ENCODE data around the gene CAMK1.
"Not testable (repeated sequence)": the region's sequence is repeated elsewhere in the genome, so short reads cannot be mapped to it uniquely, and the experiment has no call there.

The CAMK1 gene

GRCh38 chr3:9776896-9777693 lies 7.3 kb upstream of the CAMK1 start:
- no peak for DNase-seq (ENCODE audit: low spot score)

DNA sequence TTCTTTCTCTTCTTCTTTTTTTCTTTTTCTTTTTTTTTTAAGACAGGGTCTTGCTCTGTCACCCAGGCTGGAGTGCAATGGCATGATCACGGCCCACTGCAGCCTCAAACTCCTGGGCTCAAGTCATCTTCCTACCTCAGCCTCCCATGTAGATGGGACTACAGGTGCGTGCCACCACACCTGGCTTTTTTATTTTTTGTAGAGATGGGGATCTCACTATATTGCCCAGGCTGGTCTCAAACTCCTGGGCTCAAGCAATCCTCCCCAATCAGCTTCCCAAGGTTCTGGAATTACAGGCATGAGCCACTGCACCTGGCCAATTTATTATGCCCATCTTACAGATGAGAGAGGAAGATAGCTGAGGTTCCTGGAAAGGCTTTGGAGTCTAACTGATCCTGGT lies 1.3 kb upstream of the CAMK1 start:
- not testable (repeated sequence) for DNase-seq (ENCODE audit: low spot score)

- no peak for DNase-seq (ENCODE audit: low spot score)
Measured at GRCh38 chr3:9770276-9770812, 597 bp upstream of the CAMK1 start.

- no peak for DNase-seq (ENCODE audit: low spot score)
Measured at GRCh38 chr3:9769012-9769411, 735 bp downstream of the CAMK1 start.

DNA sequence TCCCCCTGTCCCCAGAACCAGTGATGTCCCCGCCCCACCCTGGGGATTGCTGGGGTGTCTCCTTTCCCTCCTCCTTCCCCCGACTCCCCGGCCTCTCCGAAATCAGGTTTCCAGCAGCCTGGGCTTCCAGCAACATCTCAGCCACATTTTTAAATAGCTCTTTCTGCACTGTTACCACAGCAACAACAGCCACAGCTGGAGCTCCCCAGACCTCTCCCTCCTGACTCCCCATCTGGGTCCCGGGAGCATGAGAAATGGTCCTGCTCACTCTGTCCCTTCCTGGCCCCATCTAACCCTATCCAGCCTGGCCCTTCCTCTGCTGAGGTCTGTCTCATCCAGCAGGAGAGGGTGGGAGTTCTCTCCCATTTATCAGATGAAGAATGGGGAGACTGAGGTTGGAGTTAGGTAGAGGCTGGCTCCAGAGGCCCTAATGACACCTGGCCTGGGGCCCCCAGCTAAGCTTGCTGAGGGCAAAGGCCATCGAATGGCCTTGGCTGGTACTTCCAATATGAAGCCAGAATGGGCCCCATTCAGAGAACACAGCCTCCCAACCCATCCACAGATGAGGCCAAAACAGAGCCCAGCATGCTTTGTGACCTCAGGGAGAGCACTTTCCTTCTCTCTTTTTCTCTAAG lies 1.5 kb downstream of the CAMK1 start:
- no peak for DNase-seq (ENCODE audit: low spot score)

DNA sequence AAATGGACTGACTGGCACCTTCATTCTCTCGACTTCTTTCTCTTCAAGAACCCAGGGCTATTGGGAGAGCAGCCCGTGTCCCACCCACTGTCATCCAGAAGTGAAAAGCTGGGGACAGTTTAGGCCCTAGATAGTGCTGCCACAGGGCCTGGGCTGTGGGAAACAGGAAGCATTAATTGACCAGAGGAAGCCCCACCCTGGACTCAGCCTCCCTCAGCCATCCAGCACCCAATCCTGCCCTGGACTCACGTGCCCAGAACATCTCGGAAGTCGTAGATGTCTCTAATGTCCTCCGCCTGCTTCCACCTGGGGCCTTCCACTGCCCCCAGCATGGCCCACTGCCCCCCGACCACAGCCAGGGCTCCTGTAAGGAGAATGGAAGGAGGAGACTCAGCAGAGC lies 2.3 kb downstream of the CAMK1 start:
- no peak for DNase-seq (ENCODE audit: low spot score)

DNA sequence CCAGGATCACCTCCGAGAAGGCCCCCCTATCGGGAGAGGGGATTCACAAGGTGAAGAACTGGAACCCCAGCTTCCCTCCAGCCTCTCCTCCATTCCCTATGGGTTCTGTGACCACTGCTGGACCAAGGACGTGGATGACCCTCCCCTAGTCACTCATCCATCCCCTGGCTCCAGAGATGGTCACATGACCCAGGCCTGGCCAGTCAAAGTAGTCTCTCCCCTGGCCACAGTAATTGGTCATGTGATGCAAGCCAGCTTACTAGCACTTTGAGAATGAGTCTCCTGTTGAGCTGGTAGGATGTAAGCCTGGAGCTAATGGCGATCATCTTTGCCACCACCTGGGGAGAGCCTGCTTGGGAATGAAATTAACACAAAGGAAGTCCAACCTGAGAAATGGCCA lies 3.9 kb downstream of the CAMK1 start:
- DNase-seq (ENCODE audit: low spot score): no peak

GRCh38 chr3:9762871-9763270 lies 6.9 kb downstream of the CAMK1 start:
- no peak for DNase-seq (ENCODE audit: low spot score)

DNA sequence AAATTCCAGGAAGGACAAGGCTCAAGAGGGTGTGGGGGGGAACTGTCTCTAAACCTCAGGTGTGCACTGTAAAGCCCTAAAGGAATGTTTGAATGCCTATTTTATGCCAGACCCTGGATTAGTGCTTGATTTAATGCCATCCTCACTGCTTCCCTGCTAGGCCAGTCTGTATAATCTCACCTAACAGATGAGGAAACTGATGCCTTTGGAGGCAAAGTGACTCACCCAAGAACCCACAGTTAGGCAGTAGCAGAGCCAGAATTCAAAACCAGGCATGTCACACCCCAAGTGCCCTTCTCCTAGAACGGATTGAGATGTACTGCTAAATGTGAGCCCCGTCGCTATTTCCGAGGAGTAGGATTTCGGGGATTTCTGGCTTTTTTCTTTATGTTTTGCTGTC lies 7.8 kb downstream of the CAMK1 start:
- no peak for DNase-seq (ENCODE audit: low spot score)

GRCh38 chr3:9760779-9761505 lies 8.8 kb downstream of the CAMK1 start:
- no peak for DNase-seq (ENCODE audit: low spot score)

DNA sequence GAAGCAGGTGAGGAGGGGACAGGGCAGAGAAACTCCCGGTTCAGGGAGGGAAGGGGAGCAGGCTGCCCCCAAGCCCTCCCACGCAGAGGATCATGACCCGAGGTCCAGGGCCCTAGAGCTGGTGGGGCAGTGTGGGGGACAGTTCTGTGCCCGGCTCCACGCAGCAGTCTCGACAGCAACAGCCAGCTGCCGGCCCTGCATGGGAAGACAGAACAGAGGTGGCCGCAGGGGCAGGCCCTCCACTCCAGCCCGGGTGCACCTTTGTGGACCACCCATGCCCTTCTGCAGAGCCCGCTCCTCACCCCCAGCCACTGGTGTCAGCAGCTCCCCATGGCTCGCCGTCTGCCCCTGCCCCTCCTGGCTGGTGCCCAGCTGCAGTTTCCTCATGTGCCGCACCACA lies 12.3 kb downstream of the CAMK1 start:
- DNase-seq (ENCODE audit: low spot score): no peak

DNA sequence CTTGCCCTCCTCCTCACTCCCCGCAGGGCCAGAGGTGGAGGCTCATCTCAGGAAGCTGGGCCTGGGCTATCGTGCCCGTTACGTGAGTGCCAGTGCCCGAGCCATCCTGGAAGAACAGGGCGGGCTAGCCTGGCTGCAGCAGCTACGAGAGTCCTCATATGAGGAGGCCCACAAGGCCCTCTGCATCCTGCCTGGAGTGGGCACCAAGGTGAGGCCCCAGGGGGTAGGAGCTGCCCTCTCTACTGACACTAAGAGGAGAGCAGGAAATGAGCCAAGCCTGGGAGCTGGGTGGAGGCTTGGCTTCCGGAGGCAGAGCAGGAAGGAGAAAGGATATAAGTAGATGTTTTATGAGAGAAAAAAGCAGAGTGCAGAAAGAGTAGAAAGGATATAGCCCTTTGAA lies 15.1 kb downstream of the CAMK1 start:
- DNase-seq (ENCODE audit: low spot score): no peak

- no peak for DNase-seq (ENCODE audit: low spot score)
Measured at GRCh38 chr3:9750556-9751411, 19.0 kb downstream of the CAMK1 start.

DNA sequence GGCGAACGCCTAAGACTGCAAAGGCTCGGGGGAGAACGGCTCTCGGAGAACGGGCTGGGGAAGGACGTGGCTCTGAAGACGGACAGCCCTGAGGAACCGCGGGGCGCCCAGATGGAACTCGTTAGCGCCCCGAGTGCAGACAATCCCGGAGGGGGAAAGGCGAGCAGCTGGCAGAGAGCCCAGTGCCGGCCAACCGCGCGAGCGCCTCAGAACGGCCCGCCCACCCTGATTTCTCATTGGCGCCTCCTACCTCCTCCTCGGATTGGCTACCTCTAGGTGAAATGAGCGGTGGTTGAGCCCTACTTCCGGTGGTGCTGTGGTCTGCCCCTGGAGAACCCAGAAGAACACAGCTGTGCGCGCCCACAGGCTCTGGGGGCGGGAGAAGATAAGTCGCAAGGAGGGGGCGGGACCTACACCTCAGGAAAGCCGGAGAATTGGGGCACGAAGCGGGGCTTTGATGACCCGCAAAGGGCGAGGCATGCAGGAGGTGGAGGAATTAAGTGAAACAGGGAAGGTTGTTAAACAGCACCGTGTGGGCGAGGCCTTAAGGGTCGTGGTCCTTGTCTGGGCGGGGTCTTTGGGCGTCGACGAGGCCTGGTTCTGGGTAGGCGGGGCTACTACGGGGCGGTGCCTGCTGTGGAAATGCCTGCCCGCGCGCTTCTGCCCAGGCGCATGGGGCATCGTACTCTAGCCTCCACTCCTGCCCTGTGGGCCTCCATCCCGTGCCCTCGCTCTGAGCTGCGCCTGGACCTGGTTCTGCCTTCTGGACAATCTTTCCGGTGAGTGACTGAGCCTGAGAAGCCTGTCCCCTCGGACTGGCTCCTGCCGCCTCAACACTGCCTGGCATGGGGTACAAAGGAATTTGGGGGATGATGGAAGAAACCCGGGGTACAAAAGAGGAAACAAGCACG lies 19.8 kb downstream of the CAMK1 start, which contains the start of gene OGG1:
TSS of gene OGG1 (plus strand) at position 308 of the 911 bp plus-strand sequence. CDS start at position 643, 335 bp downstream.
- peak; percentile 97 for DNase-seq (ENCODE audit: low spot score)

DNA sequence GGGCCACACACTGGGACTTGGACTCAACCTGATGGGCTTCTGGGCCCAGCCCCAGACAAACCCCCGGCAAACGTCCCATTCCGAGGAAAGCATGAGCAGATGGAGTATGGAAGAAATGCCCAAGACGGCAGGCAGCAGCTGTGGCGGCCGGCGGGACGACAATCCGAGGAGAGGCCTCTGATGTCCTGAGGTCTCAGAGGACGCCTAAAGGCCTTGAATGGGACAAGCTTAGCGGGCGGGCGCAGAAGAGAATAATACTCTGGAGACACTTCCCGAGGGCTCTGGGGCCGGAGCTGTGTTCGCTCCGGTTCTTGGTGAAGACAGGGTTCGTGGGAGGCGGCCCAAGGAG lies 20.5 kb downstream of the CAMK1 start:
- DNase-seq (ENCODE audit: low spot score): no peak

GRCh38 chr3:9748031-9748430 lies 21.7 kb downstream of the CAMK1 start:
- no peak for DNase-seq (ENCODE audit: low spot score)

DNA sequence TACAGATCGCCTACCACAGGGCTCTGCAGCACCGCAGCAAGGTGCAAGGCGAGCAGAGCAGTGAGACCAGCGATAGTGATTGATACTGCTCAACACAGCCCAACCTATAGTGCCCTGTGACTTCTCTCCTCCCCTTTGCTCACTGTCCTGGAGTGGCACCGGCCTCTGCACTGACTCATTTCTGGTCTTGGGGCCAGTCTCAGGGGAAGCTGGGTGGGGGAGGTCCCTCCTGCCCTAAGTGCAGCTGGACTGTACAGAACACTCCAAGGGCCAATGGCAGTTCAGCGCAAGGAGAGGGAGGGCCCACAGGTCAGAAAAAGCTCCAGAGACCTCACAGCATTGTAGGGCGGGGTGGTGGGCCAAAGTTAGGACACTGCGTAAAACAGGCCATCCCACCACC lies 22.5 kb downstream of the CAMK1 start:
- DNase-seq (ENCODE audit: low spot score): no peak

DNA sequence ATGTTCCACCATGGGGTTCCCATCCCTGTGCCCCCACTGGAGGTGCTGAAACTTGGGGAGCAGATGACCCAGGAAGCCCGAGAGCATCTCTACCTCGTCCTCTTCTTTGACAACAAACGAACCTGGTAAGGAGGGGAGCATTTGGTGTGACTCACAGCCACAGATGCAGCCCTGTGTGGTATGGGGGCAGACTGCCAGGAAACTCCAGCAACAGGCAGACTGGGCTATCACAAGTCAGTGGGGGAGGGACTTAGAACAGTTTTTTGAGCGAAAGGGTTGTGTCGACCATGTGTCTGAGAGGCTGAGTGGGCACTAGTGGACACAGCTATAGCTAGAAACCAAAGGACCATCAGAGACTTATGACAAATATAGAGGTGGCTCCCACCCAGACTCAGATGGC lies 23.4 kb downstream of the CAMK1 start:
- no peak for DNase-seq (ENCODE audit: low spot score)

DNA sequence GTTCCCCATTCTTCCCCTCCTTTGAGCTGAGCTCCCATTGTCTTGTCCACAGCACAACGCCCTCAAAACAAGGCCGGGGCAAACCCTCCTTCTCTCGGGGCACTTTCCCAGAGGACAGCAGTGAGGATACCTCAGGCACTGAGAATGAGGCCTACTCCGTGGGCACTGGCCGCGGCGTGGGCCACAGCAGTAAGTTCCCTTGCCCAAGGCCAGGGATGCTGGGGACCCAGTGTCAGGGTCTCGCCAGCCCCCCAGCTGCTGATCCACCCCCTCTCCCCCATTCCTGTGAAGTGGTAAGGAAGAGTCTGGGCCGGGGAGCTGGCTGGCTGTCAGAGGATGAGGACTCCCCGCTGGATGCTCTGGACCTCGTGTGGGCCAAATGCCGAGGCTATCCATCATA lies 24.2 kb downstream of the CAMK1 start:
- DNase-seq (ENCODE audit: low spot score): no peak

- DNase-seq (ENCODE audit: low spot score): no peak
Measured at GRCh38 chr3:9744162-9744561, 25.6 kb downstream of the CAMK1 start.

DNA sequence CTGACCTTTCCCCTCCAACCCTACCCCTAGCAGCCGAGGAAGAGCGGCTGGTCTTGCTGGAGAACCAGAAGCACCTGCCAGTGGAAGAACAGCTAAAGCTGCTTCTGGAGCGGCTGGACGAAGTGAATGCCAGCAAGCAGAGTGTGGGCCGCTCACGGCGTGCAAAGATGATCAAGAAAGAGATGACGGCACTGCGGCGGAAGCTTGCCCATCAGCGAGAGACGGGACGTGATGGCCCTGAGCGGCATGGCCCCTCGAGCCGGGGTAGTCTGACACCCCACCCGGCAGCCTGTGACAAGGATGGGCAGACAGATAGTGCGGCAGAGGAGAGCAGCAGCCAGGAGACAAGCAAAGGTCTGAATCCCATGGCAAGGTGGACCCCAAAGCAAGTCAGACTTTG lies 26.2 kb downstream of the CAMK1 start:
- DNase-seq (ENCODE audit: low spot score): no peak
